ENCODE measurements around the gene MAD2L1BP. TPM values are rescaled to one million over a fixed set of nuclear protein-coding genes. Genes with fewer than 3 reads are reported as not detected.

Gene MAD2L1BP
- total RNA-seq, 1 experiment from 2014 or later: 36.6 TPM

- no peak overlapping the region for H3K4me3 ChIP-seq (replicated peaks in 1 of 2; ENCODE audit: low read depth in 1 of 2, low read length in 2 of 2)
- peaks cover 23 to 49% of the 10 kb centered on the region in 2 experiments; a peak in 3 of 4 replicates for H3K36me3 ChIP-seq (ENCODE audit: control insufficient read depth in 1 of 2, insufficient read depth in 2 of 2, low read length in 2 of 2)
- H3K4me2 ChIP-seq (ENCODE audit: low read length): no peak overlapping the region
- H3K9me2 ChIP-seq (ENCODE audit: insufficient read depth): no peaks in the 10 kb centered on the region
- no peaks in the 10 kb centered on the region for H3K9me3 ChIP-seq (ENCODE audit: control insufficient read depth in 1 of 2, insufficient read depth in 1 of 2, low read depth in 1 of 2, low read length in 2 of 2)
- H3K79me2 ChIP-seq (ENCODE audit: insufficient read depth, low read length): peaks cover 24% of the 10 kb centered on the region
- peaks cover 13 to 25% of the 10 kb centered on the region in 2 experiments for H3K4me1 ChIP-seq (ENCODE audit: control insufficient read depth in 1 of 2, insufficient read depth in 2 of 2, low read length in 2 of 2)
- no TSS peak for BruUV-seq (replicated peaks)
- H4K20me1 ChIP-seq (ENCODE audit: insufficient read depth): no peaks in the 10 kb centered on the region
- intact Hi-C loops (cut with micrococcal nuclease): loop anchor here (5.0 kb wide), 1 partner anchor 147 kb away; the partner anchor contains the start of gene VEGFA
- ChIA-PET RAD21 (ENCODE audit: low non-redundant PET in 1 of 2, low total read pairs in 2 of 2, uncharacterized antibody in 2 of 2, unreplicated experiment in 2 of 2) (no interaction called here), POLR2A (no interaction called here), CTCF (no interaction called here)
- no peak for ATAC-seq
- H3K27me3 ChIP-seq (ENCODE audit: insufficient read depth, low read length): no peaks in the 10 kb centered on the region
- DNase-seq (ENCODE audit: low read depth, low spot score): no peak
- H3K9ac ChIP-seq (ENCODE audit: low read length): no peak overlapping the region
- no peak for TF ChIP-seq ATF3 (IDR thresholded peaks at IDR 0.05)
- no peak for TF ChIP-seq ZBTB33 (IDR thresholded peaks at IDR 0.05; ENCODE audit: extremely low read depth, insufficient replicate concordance, low read length)
- no peak for TF ChIP-seq CTCF (IDR thresholded peaks at IDR 0.05 in 2 of 3, conservative IDR thresholded peaks at IDR 0.05 in 1 of 3; ENCODE audit: borderline replicate concordance in 1 of 3, insufficient read depth in 1 of 3, low read depth in 2 of 3, low read length in 2 of 3)
- no peak for TF ChIP-seq REST (IDR thresholded peaks at IDR 0.05; ENCODE audit: low read depth)
- no peak for TF ChIP-seq EZH2 (IDR thresholded peaks at IDR 0.05)
- TF ChIP-seq ELF1 (IDR thresholded peaks at IDR 0.05; ENCODE audit: borderline replicate concordance, low read depth): no peak
- TF ChIP-seq TCF7L2 (IDR thresholded peaks at IDR 0.05; ENCODE audit: borderline replicate concordance, extremely low read depth, insufficient read depth, insufficient read length): no peak
- TF ChIP-seq ZFX (IDR thresholded peaks at IDR 0.05): no peak
- TF ChIP-seq RAD21 (IDR thresholded peaks at IDR 0.05; ENCODE audit: low read depth): no peak
- no peak for TF ChIP-seq YY1 (IDR thresholded peaks at IDR 0.05; ENCODE audit: extremely low read depth, insufficient replicate concordance, low read depth, low read length)
- TF ChIP-seq CBX3 (IDR thresholded peaks at IDR 0.05; ENCODE audit: low read depth): no peak
- TF ChIP-seq ZNF274 (IDR thresholded peaks at IDR 0.05; ENCODE audit: low read depth, low read length): no peak
- TF ChIP-seq SRF (IDR thresholded peaks at IDR 0.05; ENCODE audit: low read depth): no peak
- no peak for TF ChIP-seq FOSL1 (IDR thresholded peaks at IDR 0.05; ENCODE audit: low read depth)
- no peak for TF ChIP-seq MAX (IDR thresholded peaks at IDR 0.05)
- TF ChIP-seq POLR2A (IDR thresholded peaks at IDR 0.05; ENCODE audit: borderline replicate concordance, extremely low read depth, insufficient read depth, insufficient read length): no peak
- no peak for TF ChIP-seq EZH2phosphoT487 (IDR thresholded peaks at IDR 0.05; ENCODE audit: borderline replicate concordance)
- no peak; the same call in 1 of the 2 replicates for TF ChIP-seq POLR2AphosphoS5 (IDR thresholded peaks at IDR 0.05; ENCODE audit: low read depth, low read length)
- no peak overlapping the region for H2AFZ ChIP-seq (ENCODE audit: low read depth, low read length, poor library complexity, severe bottlenecking)
- no peak overlapping the region for H3K27ac ChIP-seq (ENCODE audit: low read depth, low read length)
Measured at GRCh38 chr6:43625393-43625992, 10.1 kb upstream of the MAD2L1BP start.
